Nephron (organoid): ENCODE data around the gene UBE3D.

Source experiments
- H3K27ac Mint-ChIP-seq, 3 experiments: 2 replicates each; pipeline ENCODE4 v1.8.0; 2020; ENCODE audit warnings: mixed read lengths in 3 of 3, mild to moderate bottlenecking in 2 of 3, moderate library complexity in 1 of 3
- H3K27me3 Mint-ChIP-seq: 2 replicates; pipeline ENCODE4 v1.8.0; 2021; ENCODE audit warnings: low read depth, mild to moderate bottlenecking, moderate library complexity, mixed read lengths
- H3K36me3 Mint-ChIP-seq: 2 replicates; pipeline ENCODE4 v1.8.0; 2020; ENCODE audit warnings: low read depth, mixed read lengths
- H3K4me1 Mint-ChIP-seq: 2 replicates; pipeline ENCODE4 v1.8.0; 2020; ENCODE audit warnings: mixed read lengths
- H3K4me3 Mint-ChIP-seq, 3 experiments: 2 replicates each; pipeline ENCODE4 v1.8.0; 2020; ENCODE audit warnings: mild to moderate bottlenecking in 3 of 3, mixed read lengths in 3 of 3, moderate library complexity in 2 of 3
- H3K9me3 Mint-ChIP-seq: 2 replicates; pipeline ENCODE4 v1.8.0; 2020; ENCODE audit warnings: mixed read lengths
- TF ChIP-seq, protein P1 (sequence below), 3 experiments: fragments of 200-600 bp; sonication (generic); IDR thresholded peaks; one replicate each; pipeline ENCODE4 v1.5.0; 2021; ENCODE audit warnings: antibody characterized with exemption in 3 of 3; ENCODE audit not compliant: unreplicated experiment in 3 of 3

UBE3D gene

GRCh38 chr6:83067448-83068439, 2.1 kb upstream of the UBE3D start, which contains the start of gene DOP1A:
TSS of gene DOP1A (plus strand) at chr6:83067671. CDS start at chr6:83096978, 29,307 bp downstream.
- peaks cover 23% of the 10 kb centered on the region for H3K4me1 Mint-ChIP-seq
- H3K36me3 Mint-ChIP-seq, result no peaks in the 10 kb centered on the region
- H3K9me3 Mint-ChIP-seq, result no peaks in the 10 kb centered on the region
- TF ChIP-seq, protein P1, sequence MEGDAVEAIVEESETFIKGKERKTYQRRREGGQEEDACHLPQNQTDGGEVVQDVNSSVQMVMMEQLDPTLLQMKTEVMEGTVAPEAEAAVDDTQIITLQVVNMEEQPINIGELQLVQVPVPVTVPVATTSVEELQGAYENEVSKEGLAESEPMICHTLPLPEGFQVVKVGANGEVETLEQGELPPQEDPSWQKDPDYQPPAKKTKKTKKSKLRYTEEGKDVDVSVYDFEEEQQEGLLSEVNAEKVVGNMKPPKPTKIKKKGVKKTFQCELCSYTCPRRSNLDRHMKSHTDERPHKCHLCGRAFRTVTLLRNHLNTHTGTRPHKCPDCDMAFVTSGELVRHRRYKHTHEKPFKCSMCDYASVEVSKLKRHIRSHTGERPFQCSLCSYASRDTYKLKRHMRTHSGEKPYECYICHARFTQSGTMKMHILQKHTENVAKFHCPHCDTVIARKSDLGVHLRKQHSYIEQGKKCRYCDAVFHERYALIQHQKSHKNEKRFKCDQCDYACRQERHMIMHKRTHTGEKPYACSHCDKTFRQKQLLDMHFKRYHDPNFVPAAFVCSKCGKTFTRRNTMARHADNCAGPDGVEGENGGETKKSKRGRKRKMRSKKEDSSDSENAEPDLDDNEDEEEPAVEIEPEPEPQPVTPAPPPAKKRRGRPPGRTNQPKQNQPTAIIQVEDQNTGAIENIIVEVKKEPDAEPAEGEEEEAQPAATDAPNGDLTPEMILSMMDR (IDR thresholded peaks at IDR 0.05; ENCODE audit: unreplicated experiment in 3 of 3), result peak; percentile 98 to 99 (median 99)
- H3K27me3 Mint-ChIP-seq, result no peaks in the 10 kb centered on the region
- peak within 1 kb of the TSS; percentile 88 to 98 (median 94) for H3K27ac Mint-ChIP-seq
- peak within 1 kb of the TSS; percentile 89 to 94 (median 92) for H3K4me3 Mint-ChIP-seq

GRCh38 chr6:83062225-83062624, 3.4 kb downstream of the UBE3D start:
- Mint-ChIP-seq H3K27ac (no peak overlapping the region), H3K4me1 (peaks cover 11% of the 10 kb centered on the region), H3K36me3 (peaks cover 6% of the 10 kb centered on the region), H3K9me3 (no peaks in the 10 kb centered on the region), H3K27me3 (no peaks in the 10 kb centered on the region), H3K4me3 (no peak overlapping the region)
- TF ChIP-seq, protein P1 (IDR thresholded peaks at IDR 0.05; ENCODE audit: unreplicated experiment in 3 of 3), result no peak

- H3K4me1 Mint-ChIP-seq, result peaks cover 11% of the 10 kb centered on the region
- H3K27ac Mint-ChIP-seq, result no peak overlapping the region
- TF ChIP-seq, protein P1 (IDR thresholded peaks at IDR 0.05; ENCODE audit: unreplicated experiment in 3 of 3), result no peak
- peaks cover 12% of the 10 kb centered on the region for H3K36me3 Mint-ChIP-seq
- no peaks in the 10 kb centered on the region for H3K9me3 Mint-ChIP-seq
- H3K4me3 Mint-ChIP-seq, result no peak overlapping the region
- H3K27me3 Mint-ChIP-seq, result no peaks in the 10 kb centered on the region
Observed at GRCh38 chr6:83061190-83061589, 4.5 kb downstream of the UBE3D start.

DNA sequence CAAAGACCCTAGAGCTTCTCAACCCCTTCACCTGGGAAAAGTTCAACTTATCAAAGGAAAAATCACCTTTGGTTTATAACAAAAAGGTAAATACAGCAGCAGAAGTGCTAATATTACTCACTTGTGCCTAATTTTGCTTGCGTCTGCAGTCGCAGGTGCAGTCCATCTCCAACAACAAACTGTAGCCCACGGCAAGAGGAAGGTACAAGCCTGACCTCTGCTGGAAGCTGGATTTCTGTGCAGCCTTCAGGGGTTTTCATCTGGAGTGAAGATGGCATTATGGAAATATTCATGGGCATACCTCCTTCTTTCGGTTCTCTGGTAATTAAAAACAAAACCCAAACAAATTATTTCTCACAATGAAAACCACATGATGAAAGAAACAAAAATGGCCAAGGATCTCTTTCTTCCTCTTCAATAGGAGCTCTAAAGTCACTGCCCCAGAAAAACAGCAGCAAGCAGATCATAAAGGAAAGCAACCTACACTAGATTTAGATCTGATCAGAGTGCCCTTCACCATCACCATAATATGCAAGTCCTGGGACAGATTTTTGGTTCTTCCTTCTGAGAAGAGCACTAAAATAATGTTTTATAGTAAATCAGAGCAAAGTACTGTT, 7.8 kb downstream of the UBE3D start:
- no peaks in the 10 kb centered on the region for H3K9me3 Mint-ChIP-seq
- no peak overlapping the region for H3K27ac Mint-ChIP-seq
- H3K4me3 Mint-ChIP-seq, result no peak overlapping the region

GRCh38 chr6:83055366-83055964, 10.2 kb downstream of the UBE3D start:
- no peak overlapping the region for H3K4me3 Mint-ChIP-seq
- no peaks in the 10 kb centered on the region for H3K9me3 Mint-ChIP-seq
- H3K27me3 Mint-ChIP-seq, result no peaks in the 10 kb centered on the region
- TF ChIP-seq, protein P1 (IDR thresholded peaks at IDR 0.05; ENCODE audit: unreplicated experiment in 3 of 3), result peak; percentile 82 to 84 (median 84)
- H3K27ac Mint-ChIP-seq, result no peak overlapping the region
- peaks cover 16% of the 10 kb centered on the region for H3K36me3 Mint-ChIP-seq
- H3K4me1 Mint-ChIP-seq, result peaks cover 22% of the 10 kb centered on the region

More for the DNA sequence above, 7.8 kb downstream of the UBE3D start:
- Mint-ChIP-seq H3K27me3 (no peaks in the 10 kb centered on the region), H3K36me3 (peaks cover 15% of the 10 kb centered on the region), H3K4me1 (peaks cover 13% of the 10 kb centered on the region)
- TF ChIP-seq, protein P1 (IDR thresholded peaks at IDR 0.05; ENCODE audit: unreplicated experiment in 3 of 3), result peak; percentile 74 to 85 (median 79)
